HEK293 (cell line): ENCODE measurements around the gene PTPN3.

Source experiments
- CTCF ChIA-PET: fragments of 350-600 bp; formaldehyde crosslinking; extraction: SDS; loops from one replicate; lab custom pipeline; 2021; ENCODE audit warnings: antibody characterized with exemption; lab: Yijun Ruan, JAX
- POLR2A ChIA-PET: fragments of 300-600 bp; formaldehyde crosslinking; extraction: SDS; loops from one replicate; lab custom pipeline; 2020; ENCODE audit warnings: antibody characterized with exemption, inconsistent platforms; lab: Yijun Ruan, JAX
- H3K27ac ChIP-seq: fragments of 200-500 bp; sonication (Bioruptor generic); 2 replicates; pipeline ENCODE4 v1.5.1; 2014; ENCODE audit warnings: low read depth, low read length, control low read depth, inconsistent platforms; ENCODE audit errors: extremely low read depth
- H3K36me3 ChIP-seq, 2 experiments: fragments of 200-500 bp in 1 of 2; sonication (Bioruptor generic) in 1 of 2; 1 replicate in 1 of 2; 2 replicates in 1 of 2; pipeline ENCODE4 v1.5.1; 2014 to 2017; ENCODE audit warnings: inconsistent platforms in 2 of 2, low read length in 2 of 2; ENCODE audit not compliant: control insufficient read depth in 2 of 2, insufficient read depth in 1 of 2
- H3K4me1 ChIP-seq: fragments of 200-500 bp; sonication (Bioruptor generic); 2 replicates; pipeline ENCODE4 v1.5.1; 2014; ENCODE audit warnings: mild to moderate bottlenecking, low read length, inconsistent platforms; ENCODE audit not compliant: control insufficient read depth, insufficient read depth
- H3K4me3 ChIP-seq: 2 replicates; pipeline ENCODE4 v1.5.1; 2011; ENCODE audit warnings: low read depth, mild to moderate bottlenecking, control low read depth, low read length, moderate library complexity
- H3K9me3 ChIP-seq: fragments of 200-500 bp; sonication (Bioruptor generic); 2 replicates; pipeline ENCODE4 v1.5.1; 2014; ENCODE audit warnings: low read depth, low read length, inconsistent platforms; ENCODE audit not compliant: control insufficient read depth, insufficient read depth
- HOXA7 ChIP-seq: sonication (generic); formaldehyde crosslinking; IDR thresholded peaks from 2 replicates; pipeline ENCODE4 v1.8.1; 2022; ENCODE audit warnings: missing genetic modification reagents, borderline replicate concordance
- REPIN1 ChIP-seq: fragments of 450-650 bp; formaldehyde crosslinking; IDR thresholded peaks from 2 replicates; pipeline ENCODE4 v1.5.1; 2017; ENCODE audit warnings: missing biosample characterization, missing genetic modification characterization, low read depth
- ZBTB1 ChIP-seq: fragments of 450-650 bp; formaldehyde crosslinking; IDR thresholded peaks from 2 replicates; pipeline ENCODE4 v1.5.1; 2016; ENCODE audit warnings: missing biosample characterization, missing genetic modification characterization
- ZNF48 ChIP-seq: fragments of 450-650 bp; formaldehyde crosslinking; IDR thresholded peaks from 2 replicates; pipeline ENCODE4 v1.5.1; 2016; ENCODE audit warnings: missing biosample characterization, missing genetic modification characterization
- ZNF624 ChIP-seq: fragments of 450-650 bp; formaldehyde crosslinking; IDR thresholded peaks from 2 replicates; pipeline ENCODE4 v1.5.1; 2017; ENCODE audit warnings: missing biosample characterization, missing genetic modification characterization
- ZNF76 ChIP-seq: fragments of 450-650 bp; formaldehyde crosslinking; IDR thresholded peaks from 2 replicates; pipeline ENCODE4; 2016; ENCODE audit warnings: low read depth, missing biosample characterization, missing genetic modification characterization, borderline replicate concordance
- ZSCAN30 ChIP-seq: fragments of 450-650 bp; IDR thresholded peaks from 2 replicates; pipeline ENCODE4 v1.5.1; 2018; ENCODE audit warnings: missing biosample characterization, mild to moderate bottlenecking, missing genetic modification characterization, moderate library complexity
- TF ChIP-seq, protein P1 (sequence below): fragments of 450-650 bp; formaldehyde crosslinking; IDR thresholded peaks from 2 replicates; pipeline ENCODE4 v1.5.1; 2016; ENCODE audit warnings: missing biosample characterization, missing genetic modification characterization
- TF ChIP-seq, protein P2 (sequence below): fragments of 450-650 bp; formaldehyde crosslinking; IDR thresholded peaks from 2 replicates; pipeline ENCODE4 v1.5.1; 2016; ENCODE audit warnings: missing biosample characterization, missing genetic modification characterization
- TF ChIP-seq, protein P3 (sequence below): fragments of 450-650 bp; formaldehyde crosslinking; IDR thresholded peaks from 2 replicates; pipeline ENCODE4 v1.5.1; 2016; ENCODE audit warnings: missing biosample characterization, missing genetic modification characterization, borderline replicate concordance
- TF ChIP-seq, protein P4 (sequence below): fragments of 450-650 bp; formaldehyde crosslinking; conservative IDR thresholded peaks from 2 replicates; pipeline ENCODE4 v1.5.1; 2016; ENCODE audit warnings: low read depth, missing biosample characterization, missing genetic modification characterization

PTPN3 gene

DNA sequence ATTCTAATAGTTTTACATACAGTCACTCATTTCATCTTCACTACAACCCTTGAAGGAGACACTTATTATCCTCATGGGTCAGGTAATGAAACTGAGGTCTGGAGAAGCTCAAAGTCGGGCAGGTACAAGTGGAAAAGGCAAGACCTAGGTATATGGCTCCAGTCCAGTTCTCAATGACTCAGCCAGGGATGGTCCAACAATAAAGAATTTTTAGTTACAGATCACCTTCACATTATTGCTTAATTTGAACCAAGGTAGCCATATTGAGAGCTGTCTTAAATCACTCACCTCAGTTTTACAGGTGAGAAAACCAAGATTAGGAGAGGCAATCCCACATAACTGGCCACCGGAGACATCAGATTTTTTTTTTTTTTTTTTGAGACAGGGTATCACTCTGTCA, 55.4 kb downstream of the PTPN3 start:
- no peaks in the 10 kb centered on the region for H3K4me1 ChIP-seq

More for the DNA sequence above, 55.4 kb downstream of the PTPN3 start:
- CTCF ChIA-PET, result interaction anchor here (0.7 to 8.1 kb wide), 7 partner anchors 7 to 665 kb away, joined by 3 to 140 read pairs (median 4); no protein-coding TSS in a partner anchor
- Histone ChIP-seq H3K27ac (no peak overlapping the region), H3K36me3 (peaks cover 0 to 31% of the 10 kb centered on the region in 2 experiments; a peak in 2 of 3 replicates), H3K9me3 (no peaks in the 10 kb centered on the region), H3K4me3 (no peak overlapping the region)
- POLR2A ChIA-PET, result no interaction called here
- no peak for TF ChIP-seq HOXA7
- TF ChIP-seq, protein P1, sequence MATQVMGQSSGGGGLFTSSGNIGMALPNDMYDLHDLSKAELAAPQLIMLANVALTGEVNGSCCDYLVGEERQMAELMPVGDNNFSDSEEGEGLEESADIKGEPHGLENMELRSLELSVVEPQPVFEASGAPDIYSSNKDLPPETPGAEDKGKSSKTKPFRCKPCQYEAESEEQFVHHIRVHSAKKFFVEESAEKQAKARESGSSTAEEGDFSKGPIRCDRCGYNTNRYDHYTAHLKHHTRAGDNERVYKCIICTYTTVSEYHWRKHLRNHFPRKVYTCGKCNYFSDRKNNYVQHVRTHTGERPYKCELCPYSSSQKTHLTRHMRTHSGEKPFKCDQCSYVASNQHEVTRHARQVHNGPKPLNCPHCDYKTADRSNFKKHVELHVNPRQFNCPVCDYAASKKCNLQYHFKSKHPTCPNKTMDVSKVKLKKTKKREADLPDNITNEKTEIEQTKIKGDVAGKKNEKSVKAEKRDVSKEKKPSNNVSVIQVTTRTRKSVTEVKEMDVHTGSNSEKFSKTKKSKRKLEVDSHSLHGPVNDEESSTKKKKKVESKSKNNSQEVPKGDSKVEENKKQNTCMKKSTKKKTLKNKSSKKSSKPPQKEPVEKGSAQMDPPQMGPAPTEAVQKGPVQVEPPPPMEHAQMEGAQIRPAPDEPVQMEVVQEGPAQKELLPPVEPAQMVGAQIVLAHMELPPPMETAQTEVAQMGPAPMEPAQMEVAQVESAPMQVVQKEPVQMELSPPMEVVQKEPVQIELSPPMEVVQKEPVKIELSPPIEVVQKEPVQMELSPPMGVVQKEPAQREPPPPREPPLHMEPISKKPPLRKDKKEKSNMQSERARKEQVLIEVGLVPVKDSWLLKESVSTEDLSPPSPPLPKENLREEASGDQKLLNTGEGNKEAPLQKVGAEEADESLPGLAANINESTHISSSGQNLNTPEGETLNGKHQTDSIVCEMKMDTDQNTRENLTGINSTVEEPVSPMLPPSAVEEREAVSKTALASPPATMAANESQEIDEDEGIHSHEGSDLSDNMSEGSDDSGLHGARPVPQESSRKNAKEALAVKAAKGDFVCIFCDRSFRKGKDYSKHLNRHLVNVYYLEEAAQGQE (tag by site-specific recombination), result no peak
- TF ChIP-seq, protein P2, sequence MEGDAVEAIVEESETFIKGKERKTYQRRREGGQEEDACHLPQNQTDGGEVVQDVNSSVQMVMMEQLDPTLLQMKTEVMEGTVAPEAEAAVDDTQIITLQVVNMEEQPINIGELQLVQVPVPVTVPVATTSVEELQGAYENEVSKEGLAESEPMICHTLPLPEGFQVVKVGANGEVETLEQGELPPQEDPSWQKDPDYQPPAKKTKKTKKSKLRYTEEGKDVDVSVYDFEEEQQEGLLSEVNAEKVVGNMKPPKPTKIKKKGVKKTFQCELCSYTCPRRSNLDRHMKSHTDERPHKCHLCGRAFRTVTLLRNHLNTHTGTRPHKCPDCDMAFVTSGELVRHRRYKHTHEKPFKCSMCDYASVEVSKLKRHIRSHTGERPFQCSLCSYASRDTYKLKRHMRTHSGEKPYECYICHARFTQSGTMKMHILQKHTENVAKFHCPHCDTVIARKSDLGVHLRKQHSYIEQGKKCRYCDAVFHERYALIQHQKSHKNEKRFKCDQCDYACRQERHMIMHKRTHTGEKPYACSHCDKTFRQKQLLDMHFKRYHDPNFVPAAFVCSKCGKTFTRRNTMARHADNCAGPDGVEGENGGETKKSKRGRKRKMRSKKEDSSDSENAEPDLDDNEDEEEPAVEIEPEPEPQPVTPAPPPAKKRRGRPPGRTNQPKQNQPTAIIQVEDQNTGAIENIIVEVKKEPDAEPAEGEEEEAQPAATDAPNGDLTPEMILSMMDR (tag by site-specific recombination), result no peak
- no peak for TF ChIP-seq ZBTB1 (tag by site-specific recombination)
- TF ChIP-seq, protein P3, sequence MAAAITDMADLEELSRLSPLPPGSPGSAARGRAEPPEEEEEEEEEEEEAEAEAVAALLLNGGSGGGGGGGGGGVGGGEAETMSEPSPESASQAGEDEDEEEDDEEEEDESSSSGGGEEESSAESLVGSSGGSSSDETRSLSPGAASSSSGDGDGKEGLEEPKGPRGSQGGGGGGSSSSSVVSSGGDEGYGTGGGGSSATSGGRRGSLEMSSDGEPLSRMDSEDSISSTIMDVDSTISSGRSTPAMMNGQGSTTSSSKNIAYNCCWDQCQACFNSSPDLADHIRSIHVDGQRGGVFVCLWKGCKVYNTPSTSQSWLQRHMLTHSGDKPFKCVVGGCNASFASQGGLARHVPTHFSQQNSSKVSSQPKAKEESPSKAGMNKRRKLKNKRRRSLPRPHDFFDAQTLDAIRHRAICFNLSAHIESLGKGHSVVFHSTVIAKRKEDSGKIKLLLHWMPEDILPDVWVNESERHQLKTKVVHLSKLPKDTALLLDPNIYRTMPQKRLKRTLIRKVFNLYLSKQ, result no peak
- no peak for TF ChIP-seq ZSCAN30 (tag by site-specific recombination)
- TF ChIP-seq REPIN1 (tag by site-specific recombination), result no peak
- TF ChIP-seq ZNF48 (tag by site-specific recombination), result no peak
- no peak for TF ChIP-seq ZNF76 (tag by site-specific recombination)
- TF ChIP-seq ZNF624 (tag by site-specific recombination), result no peak
- TF ChIP-seq, protein P4, sequence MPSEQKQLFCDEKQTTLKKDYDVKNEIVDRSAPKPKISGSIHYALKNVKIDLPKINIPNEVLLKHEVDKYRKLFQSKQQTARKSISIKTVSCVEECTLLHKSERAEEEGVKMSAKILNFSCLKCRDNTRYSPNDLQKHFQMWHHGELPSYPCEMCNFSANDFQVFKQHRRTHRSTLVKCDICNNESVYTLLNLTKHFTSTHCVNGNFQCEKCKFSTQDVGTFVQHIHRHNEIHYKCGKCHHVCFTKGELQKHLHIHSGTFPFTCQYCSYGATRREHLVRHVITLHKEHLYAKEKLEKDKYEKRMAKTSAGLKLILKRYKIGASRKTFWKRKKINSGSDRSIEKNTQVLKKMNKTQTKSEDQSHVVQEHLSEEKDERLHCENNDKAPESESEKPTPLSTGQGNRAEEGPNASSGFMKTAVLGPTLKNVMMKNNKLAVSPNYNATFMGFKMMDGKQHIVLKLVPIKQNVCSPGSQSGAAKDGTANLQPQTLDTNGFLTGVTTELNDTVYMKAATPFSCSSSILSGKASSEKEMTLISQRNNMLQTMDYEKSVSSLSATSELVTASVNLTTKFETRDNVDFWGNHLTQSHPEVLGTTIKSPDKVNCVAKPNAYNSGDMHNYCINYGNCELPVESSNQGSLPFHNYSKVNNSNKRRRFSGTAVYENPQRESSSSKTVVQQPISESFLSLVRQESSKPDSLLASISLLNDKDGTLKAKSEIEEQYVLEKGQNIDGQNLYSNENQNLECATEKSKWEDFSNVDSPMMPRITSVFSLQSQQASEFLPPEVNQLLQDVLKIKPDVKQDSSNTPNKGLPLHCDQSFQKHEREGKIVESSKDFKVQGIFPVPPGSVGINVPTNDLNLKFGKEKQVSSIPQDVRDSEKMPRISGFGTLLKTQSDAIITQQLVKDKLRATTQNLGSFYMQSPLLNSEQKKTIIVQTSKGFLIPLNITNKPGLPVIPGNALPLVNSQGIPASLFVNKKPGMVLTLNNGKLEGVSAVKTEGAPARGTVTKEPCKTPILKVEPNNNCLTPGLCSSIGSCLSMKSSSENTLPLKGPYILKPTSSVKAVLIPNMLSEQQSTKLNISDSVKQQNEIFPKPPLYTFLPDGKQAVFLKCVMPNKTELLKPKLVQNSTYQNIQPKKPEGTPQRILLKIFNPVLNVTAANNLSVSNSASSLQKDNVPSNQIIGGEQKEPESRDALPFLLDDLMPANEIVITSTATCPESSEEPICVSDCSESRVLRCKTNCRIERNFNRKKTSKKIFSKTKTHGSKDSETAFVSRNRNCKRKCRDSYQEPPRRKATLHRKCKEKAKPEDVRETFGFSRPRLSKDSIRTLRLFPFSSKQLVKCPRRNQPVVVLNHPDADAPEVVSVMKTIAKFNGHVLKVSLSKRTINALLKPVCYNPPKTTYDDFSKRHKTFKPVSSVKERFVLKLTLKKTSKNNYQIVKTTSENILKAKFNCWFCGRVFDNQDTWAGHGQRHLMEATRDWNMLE (tag by site-specific recombination), result no peak
